NCI-H460 (cell line): ENCODE data around the gene CDH13. TPM values are rescaled to one million over a fixed set of nuclear protein-coding genes. Genes with fewer than 3 reads are reported as not detected.
A peak's percentile ranks its signal among the peaks of the same experiment; 100 is the strongest.

Source experiments
- DNase-seq: peaks from one replicate; pipeline ENCODE4 v3.0.0-alpha.2; 2016; ENCODE audit warnings: low read depth; ENCODE audit errors: extremely low read depth
- total RNA-seq: library from RNA; depleted of rRNA; stranded (reverse); fragments of >200 nt; shearing (Covaris generic); gene quantifications from 2 replicates; pipeline ENCODE4 v1.2.3, GENCODE V29; 2014

Gene CDH13
- total RNA-seq, 1 experiment from 2014 or later = 123 TPM

GRCh38 chr16:82625066-82625968, 1.5 kb upstream of the CDH13 start:
- DNase-seq = no peak

GRCh38 chr16:82628088-82628423, 1.3 kb downstream of the CDH13 start:
- no peak for DNase-seq

GRCh38 chr16:82628711-82629110, 1.9 kb downstream of the CDH13 start:
- DNase-seq = no peak

- DNase-seq = peak; percentile 86
Observed at GRCh38 chr16:82629441-82630027, 2.8 kb downstream of the CDH13 start.

- peak; percentile 71 for DNase-seq
Observed at GRCh38 chr16:82630219-82630618, 3.5 kb downstream of the CDH13 start.

- no peak for DNase-seq
Observed at GRCh38 chr16:82630688-82631087, 3.9 kb downstream of the CDH13 start.

GRCh38 chr16:82631701-82632685, 5.2 kb downstream of the CDH13 start:
- DNase-seq = no peak

GRCh38 chr16:82633964-82634600, 7.3 kb downstream of the CDH13 start:
- DNase-seq = no peak

GRCh38 chr16:82634955-82635610, 8.3 kb downstream of the CDH13 start:
- DNase-seq = no peak

GRCh38 chr16:82636485-82636884, 9.7 kb downstream of the CDH13 start:
- no peak for DNase-seq

GRCh38 chr16:82636958-82637357, 10.2 kb downstream of the CDH13 start:
- no peak for DNase-seq

GRCh38 chr16:82638095-82638798, 11.5 kb downstream of the CDH13 start:
- DNase-seq = peak; percentile 93

- no peak for DNase-seq
Observed at GRCh38 chr16:82639263-82639662, 12.5 kb downstream of the CDH13 start.

- peak; percentile 90 for DNase-seq
Observed at GRCh38 chr16:82639666-82640336, 13.0 kb downstream of the CDH13 start.

GRCh38 chr16:82641336-82641984, 14.7 kb downstream of the CDH13 start:
- DNase-seq = no peak

GRCh38 chr16:82643136-82643535, 16.4 kb downstream of the CDH13 start:
- no peak for DNase-seq

- DNase-seq = no peak
Observed at GRCh38 chr16:82643936-82644630, 17.3 kb downstream of the CDH13 start.

GRCh38 chr16:82646504-82646903, 19.7 kb downstream of the CDH13 start:
- DNase-seq = no peak
